Mesothelial cell of epicardium (in vitro differentiated cells): ENCODE results near the gene CTNND1. TPM values are rescaled to one million over a fixed set of nuclear protein-coding genes. Genes with fewer than 3 reads are reported as not detected.

ENCODE experiments used
- DNase-seq, 2 experiments: peaks; one replicate each; pipeline ENCODE4 v3.0.0; 2021; ENCODE audit warnings: low spot score in 2 of 2; ENCODE audit not compliant: unreplicated experiment in 2 of 2
- H3K27ac Mint-ChIP-seq: 2 replicates; pipeline ENCODE4 v1.8.0; 2021; ENCODE audit warnings: mixed read lengths
- H3K27me3 Mint-ChIP-seq: 2 replicates; pipeline ENCODE4 v1.8.0; 2021; ENCODE audit warnings: low read depth, mixed read lengths
- H3K36me3 Mint-ChIP-seq: 2 replicates; pipeline ENCODE4 v1.8.0; 2021; ENCODE audit warnings: mixed read lengths
- H3K4me1 Mint-ChIP-seq: 2 replicates; pipeline ENCODE4 v1.8.0; 2021; ENCODE audit warnings: mixed read lengths
- H3K4me3 Mint-ChIP-seq: 2 replicates; pipeline ENCODE4 v1.8.0; 2021; ENCODE audit warnings: mild to moderate bottlenecking, moderate library complexity, mixed read lengths
- H3K9me3 Mint-ChIP-seq: 2 replicates; pipeline ENCODE4 v1.8.0; 2021; ENCODE audit warnings: mixed read lengths
- CTCF ChIP-seq: fragments of 200-600 bp; sonication (generic); IDR thresholded peaks from one replicate; pipeline ENCODE4 v1.5.0; 2021; ENCODE audit warnings: antibody characterized with exemption; ENCODE audit not compliant: unreplicated experiment
- total RNA-seq: library from RNA; stranded (reverse); gene quantifications from 3 replicates; pipeline ENCODE4 v1.2.1, GENCODE V29; 2021

Gene CTNND1
- total RNA-seq, 1 donor from 2014 or later = 250 TPM

DNA sequence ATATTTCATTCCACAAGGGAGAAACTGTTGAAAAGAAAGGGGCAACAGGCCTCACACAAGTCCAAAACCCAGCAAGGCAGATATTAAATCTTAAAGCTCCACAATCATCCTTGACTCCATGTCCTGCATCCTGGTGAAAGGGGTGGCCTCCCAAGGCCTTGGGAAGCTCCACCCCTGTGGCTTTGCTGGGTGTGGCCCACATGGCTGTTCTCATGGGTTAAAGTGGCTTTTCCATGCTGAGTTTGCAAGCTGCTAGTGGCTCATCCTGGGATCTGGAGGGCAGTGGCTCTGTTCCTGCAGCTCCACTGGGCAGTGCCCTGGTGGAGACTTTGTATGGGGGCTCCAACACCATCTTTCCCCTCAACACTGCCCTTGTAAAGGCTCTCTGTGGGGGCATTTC is 106.4 kb downstream of the CTNND1 start:
- H3K27ac Mint-ChIP-seq = no peak overlapping the region
- TF ChIP-seq CTCF = no peak
- DNase-seq = no peak
- no peak overlapping the region for H3K4me3 Mint-ChIP-seq
- peaks cover 2% of the 10 kb centered on the region for H3K27me3 Mint-ChIP-seq
- no peaks in the 10 kb centered on the region for H3K36me3 Mint-ChIP-seq
- no peaks in the 10 kb centered on the region for H3K9me3 Mint-ChIP-seq
- H3K4me1 Mint-ChIP-seq = no peaks in the 10 kb centered on the region

DNA sequence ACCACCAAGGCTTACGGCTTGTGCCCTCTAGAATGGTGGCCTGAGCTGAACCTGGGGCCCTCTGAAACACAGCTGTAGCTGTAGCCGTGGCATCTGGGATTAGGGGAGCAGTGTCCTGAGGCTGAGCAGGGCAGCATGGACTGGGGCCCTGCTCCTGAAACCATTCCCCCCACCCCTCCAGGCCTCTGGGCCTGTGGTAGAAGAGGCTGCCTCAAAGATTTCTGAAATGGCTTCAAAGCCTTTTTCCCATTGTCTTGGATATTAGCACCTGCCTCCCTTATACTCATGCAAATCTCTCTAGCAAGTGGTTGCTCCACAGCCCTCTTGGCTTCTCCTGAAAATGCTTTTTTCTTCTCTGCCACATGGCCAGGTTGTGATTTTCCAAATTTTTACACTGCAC is 106.9 kb downstream of the CTNND1 start:
- DNase-seq = no peak
- no peak overlapping the region for H3K27ac Mint-ChIP-seq

More for the DNA sequence above, 106.9 kb downstream of the CTNND1 start:
- Mint-ChIP-seq H3K4me1 (no peaks in the 10 kb centered on the region), H3K9me3 (no peaks in the 10 kb centered on the region), H3K4me3 (no peak overlapping the region), H3K27me3 (peaks cover 2% of the 10 kb centered on the region), H3K36me3 (no peaks in the 10 kb centered on the region)
- no peak for TF ChIP-seq CTCF

Other genes starting within 250 kb of the CTNND1 start
- gene SLC43A1, start 246.1 kb upstream of the CTNND1 start, total RNA-seq = 2.1 to 3.3 TPM (median 2.8 TPM) in 3 replicates
- gene TIMM10, start 231.0 kb upstream of the CTNND1 start, total RNA-seq = 41.7 to 46.3 TPM (median 44.0 TPM) in 3 replicates
- gene SMTNL1, start 224.2 kb upstream of the CTNND1 start, total RNA-seq = not detected in 3 replicates
- 35.5 to 41.4 TPM (median 39.2 TPM) in 3 replicates for gene UBE2L6, start 194.1 kb upstream of the CTNND1 start, total RNA-seq
- 136 to 154 TPM (median 146 TPM) in 3 replicates for gene SERPING1, start 164.1 kb upstream of the CTNND1 start, total RNA-seq
- gene YPEL4, start 111.9 kb upstream of the CTNND1 start, total RNA-seq = 0.64 to 1.3 TPM (median 1.1 TPM) in 3 replicates
- gene CLP1, start 104.0 kb upstream of the CTNND1 start, total RNA-seq = 18.4 to 19.6 TPM (median 19.5 TPM) in 3 replicates
- gene ZDHHC5, start 93.7 kb upstream of the CTNND1 start, total RNA-seq = 53.9 to 57.1 TPM (median 54.2 TPM) in 3 replicates
- 19.3 to 19.7 TPM (median 19.6 TPM) in 3 replicates for gene MED19, start 49.6 kb upstream of the CTNND1 start, total RNA-seq
- 62.8 to 64.9 TPM (median 63.8 TPM) in 3 replicates for gene TMX2, start 49.2 kb upstream of the CTNND1 start, total RNA-seq
- gene SELENOH, start 20.3 kb upstream of the CTNND1 start, total RNA-seq = 152 to 158 TPM (median 156 TPM) in 3 replicates
- not detected in 3 replicates for gene BTBD18, start 10.0 kb upstream of the CTNND1 start, total RNA-seq